ENCODE results near the gene TXNDC17. TPM values are rescaled to one million over a fixed set of nuclear protein-coding genes. Genes with fewer than 3 reads are reported as not detected.

The TXNDC17 gene
- total RNA-seq, 1 experiment from 2014 or later = 114 TPM

DNA sequence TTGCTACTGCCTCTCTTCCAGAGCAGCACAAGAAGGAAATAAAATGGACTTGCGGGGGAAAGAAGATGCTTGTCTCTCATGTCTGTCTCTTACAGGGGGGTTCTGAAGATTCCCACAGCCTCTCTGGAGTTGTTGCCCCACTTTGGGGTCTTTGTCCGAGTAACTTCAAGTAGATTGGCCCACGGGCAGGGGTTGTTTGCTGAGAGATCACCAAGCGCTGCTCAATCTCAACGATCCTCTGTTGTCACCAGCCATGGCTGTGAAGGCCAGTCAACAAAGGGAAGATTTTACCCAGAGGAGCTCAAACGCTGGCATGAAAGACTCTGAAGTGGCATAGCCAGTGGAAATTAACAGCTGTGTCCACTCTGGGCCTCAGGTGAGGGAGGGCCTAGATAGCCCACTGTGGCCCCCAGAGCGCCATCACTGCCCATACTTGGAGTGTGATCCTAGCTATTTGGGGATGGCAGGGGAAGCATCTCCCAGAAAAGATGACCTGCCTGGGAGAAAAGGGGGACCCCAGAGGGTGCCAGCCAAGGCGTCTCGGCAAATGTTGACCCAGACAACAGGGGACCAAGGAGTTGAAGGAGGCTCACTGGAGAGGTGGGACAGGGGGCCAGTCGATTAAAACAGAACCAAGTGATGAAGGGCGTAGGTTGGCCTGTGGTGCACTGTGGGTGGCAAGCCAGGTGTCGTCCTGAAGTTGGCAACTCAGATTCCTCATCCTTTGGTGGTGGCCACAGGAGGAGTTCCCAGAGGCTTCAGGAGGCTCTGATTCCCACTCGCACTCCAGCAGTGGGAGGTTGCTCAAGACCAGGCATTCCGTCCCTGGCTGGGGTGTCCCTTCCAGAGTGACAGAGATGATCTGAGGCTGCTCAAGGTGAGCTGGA lies 44.3 kb downstream of the TXNDC17 start:
- TF ChIP-seq, protein P1, sequence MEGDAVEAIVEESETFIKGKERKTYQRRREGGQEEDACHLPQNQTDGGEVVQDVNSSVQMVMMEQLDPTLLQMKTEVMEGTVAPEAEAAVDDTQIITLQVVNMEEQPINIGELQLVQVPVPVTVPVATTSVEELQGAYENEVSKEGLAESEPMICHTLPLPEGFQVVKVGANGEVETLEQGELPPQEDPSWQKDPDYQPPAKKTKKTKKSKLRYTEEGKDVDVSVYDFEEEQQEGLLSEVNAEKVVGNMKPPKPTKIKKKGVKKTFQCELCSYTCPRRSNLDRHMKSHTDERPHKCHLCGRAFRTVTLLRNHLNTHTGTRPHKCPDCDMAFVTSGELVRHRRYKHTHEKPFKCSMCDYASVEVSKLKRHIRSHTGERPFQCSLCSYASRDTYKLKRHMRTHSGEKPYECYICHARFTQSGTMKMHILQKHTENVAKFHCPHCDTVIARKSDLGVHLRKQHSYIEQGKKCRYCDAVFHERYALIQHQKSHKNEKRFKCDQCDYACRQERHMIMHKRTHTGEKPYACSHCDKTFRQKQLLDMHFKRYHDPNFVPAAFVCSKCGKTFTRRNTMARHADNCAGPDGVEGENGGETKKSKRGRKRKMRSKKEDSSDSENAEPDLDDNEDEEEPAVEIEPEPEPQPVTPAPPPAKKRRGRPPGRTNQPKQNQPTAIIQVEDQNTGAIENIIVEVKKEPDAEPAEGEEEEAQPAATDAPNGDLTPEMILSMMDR (conservative IDR thresholded peaks at IDR 0.05) = no peak
- TF ChIP-seq EZH2 (IDR thresholded peaks at IDR 0.05; ENCODE audit: low read depth) = no peak
- no peaks in the 10 kb centered on the region for H3K27me3 ChIP-seq (ENCODE audit: insufficient read depth, low read depth)
- ChIA-PET POLR2A (ENCODE audit: unreplicated experiment) (no interaction called here), CTCF (no interaction called here)
- no peaks in the 10 kb centered on the region for H3F3A ChIP-seq (ENCODE audit: insufficient read depth, low read depth)
- H4K20me1 ChIP-seq (ENCODE audit: insufficient read depth) = no peaks in the 10 kb centered on the region
- peak in 1 of 2 experiments; percentile 21 for DNase-seq
- H3K9me3 ChIP-seq (ENCODE audit: insufficient read depth, low read depth) = no peaks in the 10 kb centered on the region
- intact Hi-C loops (cut with micrococcal nuclease; ENCODE audit: unreplicated experiment) = no loop called here
- no peak overlapping the region for H3K4me2 ChIP-seq
- no peak overlapping the region for H3K27ac ChIP-seq
- H3K9me2 ChIP-seq (ENCODE audit: insufficient read depth) = no peaks in the 10 kb centered on the region
- H3K4me1 ChIP-seq (replicated peaks; ENCODE audit: insufficient read depth) = no peaks in the 10 kb centered on the region
- no peaks in the 10 kb centered on the region for H3K79me2 ChIP-seq (ENCODE audit: low read depth)
- no peak overlapping the region for H3K4me3 ChIP-seq
- no peak overlapping the region for H2AFZ ChIP-seq
- no TSS peak for BruUV-seq (replicated peaks)
- H3K36me3 ChIP-seq (ENCODE audit: low read depth) = no peaks in the 10 kb centered on the region

DNA sequence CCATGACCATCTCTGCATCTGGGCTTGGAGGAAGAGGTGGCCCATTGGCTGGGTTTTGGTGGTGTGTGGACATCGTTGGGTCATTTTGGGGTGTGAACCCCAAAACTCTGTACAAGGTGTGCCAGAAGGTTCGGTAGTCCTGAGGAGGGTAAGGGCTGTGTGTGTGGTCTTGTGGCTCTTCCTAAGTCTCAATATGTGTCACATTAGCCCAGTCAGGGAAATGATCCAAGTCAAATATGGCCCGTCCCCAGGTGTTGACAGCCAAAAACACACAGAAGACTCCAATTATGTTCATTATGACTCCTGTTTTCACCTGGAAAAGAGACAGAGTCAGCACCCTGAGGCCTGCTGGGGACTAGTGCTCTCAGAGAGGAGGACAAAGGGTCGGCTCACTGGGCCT lies 45.2 kb downstream of the TXNDC17 start:
- ChIA-PET CTCF (no interaction called here), POLR2A (ENCODE audit: unreplicated experiment) (no interaction called here)
- Histone ChIP-seq H2AFZ (no peak overlapping the region), H3K36me3 (ENCODE audit: low read depth) (no peaks in the 10 kb centered on the region), H3K27ac (no peak overlapping the region), H4K20me1 (ENCODE audit: insufficient read depth) (no peaks in the 10 kb centered on the region), H3F3A (ENCODE audit: insufficient read depth, low read depth) (no peaks in the 10 kb centered on the region), H3K9me3 (ENCODE audit: insufficient read depth, low read depth) (no peaks in the 10 kb centered on the region), H3K9me2 (ENCODE audit: insufficient read depth) (no peaks in the 10 kb centered on the region), H3K79me2 (ENCODE audit: low read depth) (no peaks in the 10 kb centered on the region), H3K27me3 (ENCODE audit: insufficient read depth, low read depth) (no peaks in the 10 kb centered on the region), H3K4me1 (replicated peaks; ENCODE audit: insufficient read depth) (no peaks in the 10 kb centered on the region), H3K4me2 (no peak overlapping the region), H3K4me3 (no peak overlapping the region)
- intact Hi-C loops (cut with micrococcal nuclease; ENCODE audit: unreplicated experiment) = no loop called here
- BruUV-seq (replicated peaks) = no TSS peak
- DNase-seq = peak in 1 of 2 experiments; percentile 5
- TF ChIP-seq, protein P1 (conservative IDR thresholded peaks at IDR 0.05) = no peak

DNA sequence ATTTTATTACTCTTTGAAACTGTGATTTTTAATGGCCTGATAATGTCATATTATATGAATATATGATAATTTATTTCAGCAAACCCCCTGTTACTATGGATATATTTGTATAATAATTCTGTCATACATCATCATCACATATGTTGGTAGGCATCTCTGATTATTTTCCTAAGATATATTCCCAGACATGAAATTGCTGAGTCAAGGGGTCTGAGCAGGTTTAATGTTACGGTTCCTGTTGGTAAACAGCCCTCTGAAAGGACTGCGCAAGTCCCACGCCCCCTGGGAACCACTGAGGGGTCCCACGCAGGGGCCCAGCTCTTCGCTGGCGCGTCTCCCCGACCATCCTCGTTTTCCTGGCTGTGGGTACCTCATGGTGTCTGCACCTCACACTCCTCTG lies 48.1 kb downstream of the TXNDC17 start:
- no TSS peak for BruUV-seq (replicated peaks)
- ChIA-PET CTCF (interaction anchor here (0.6 kb wide), 1 partner anchor 17 kb away, joined by 3 read pairs; no protein-coding TSS in a partner anchor), POLR2A (ENCODE audit: unreplicated experiment) (no interaction called here)
- H3K27ac ChIP-seq = no peak overlapping the region
- H3K4me2 ChIP-seq = no peak overlapping the region
- no peaks in the 10 kb centered on the region for H4K20me1 ChIP-seq (ENCODE audit: insufficient read depth)
- no peak overlapping the region for H3K4me3 ChIP-seq
- H3K36me3 ChIP-seq (ENCODE audit: low read depth) = no peaks in the 10 kb centered on the region
- intact Hi-C loops (cut with micrococcal nuclease; ENCODE audit: unreplicated experiment) = no loop called here
- no peak for DNase-seq
- no peak for TF ChIP-seq EZH2 (IDR thresholded peaks at IDR 0.05; ENCODE audit: low read depth)
- TF ChIP-seq, protein P1 (conservative IDR thresholded peaks at IDR 0.05) = no peak
- no peaks in the 10 kb centered on the region for H3K79me2 ChIP-seq (ENCODE audit: low read depth)
- H3K9me2 ChIP-seq (ENCODE audit: insufficient read depth) = no peaks in the 10 kb centered on the region
- H3K27me3 ChIP-seq (ENCODE audit: insufficient read depth, low read depth) = 0 out of 2 replicates have a peak, but pooled peaks cover 5% of the 10 kb centered on the region
- H2AFZ ChIP-seq = no peak overlapping the region
- H3F3A ChIP-seq (ENCODE audit: insufficient read depth, low read depth) = no peaks in the 10 kb centered on the region
- no peaks in the 10 kb centered on the region for H3K4me1 ChIP-seq (replicated peaks; ENCODE audit: insufficient read depth)
- no peaks in the 10 kb centered on the region for H3K9me3 ChIP-seq (ENCODE audit: insufficient read depth, low read depth)

Data from PC-9 (cell line).